ENCODE results near the gene C1QTNF3.

C1QTNF3 gene

GRCh38 chr5:34061993-34062392, 19.0 kb upstream of the C1QTNF3 start:
- TF ChIP-seq, protein P1, sequence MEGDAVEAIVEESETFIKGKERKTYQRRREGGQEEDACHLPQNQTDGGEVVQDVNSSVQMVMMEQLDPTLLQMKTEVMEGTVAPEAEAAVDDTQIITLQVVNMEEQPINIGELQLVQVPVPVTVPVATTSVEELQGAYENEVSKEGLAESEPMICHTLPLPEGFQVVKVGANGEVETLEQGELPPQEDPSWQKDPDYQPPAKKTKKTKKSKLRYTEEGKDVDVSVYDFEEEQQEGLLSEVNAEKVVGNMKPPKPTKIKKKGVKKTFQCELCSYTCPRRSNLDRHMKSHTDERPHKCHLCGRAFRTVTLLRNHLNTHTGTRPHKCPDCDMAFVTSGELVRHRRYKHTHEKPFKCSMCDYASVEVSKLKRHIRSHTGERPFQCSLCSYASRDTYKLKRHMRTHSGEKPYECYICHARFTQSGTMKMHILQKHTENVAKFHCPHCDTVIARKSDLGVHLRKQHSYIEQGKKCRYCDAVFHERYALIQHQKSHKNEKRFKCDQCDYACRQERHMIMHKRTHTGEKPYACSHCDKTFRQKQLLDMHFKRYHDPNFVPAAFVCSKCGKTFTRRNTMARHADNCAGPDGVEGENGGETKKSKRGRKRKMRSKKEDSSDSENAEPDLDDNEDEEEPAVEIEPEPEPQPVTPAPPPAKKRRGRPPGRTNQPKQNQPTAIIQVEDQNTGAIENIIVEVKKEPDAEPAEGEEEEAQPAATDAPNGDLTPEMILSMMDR (conservative IDR thresholded peaks at IDR 0.05), result no peak
- no peak for TF ChIP-seq ZFX (IDR thresholded peaks at IDR 0.05)
- no peak overlapping the region for H3K27ac ChIP-seq

GRCh38 chr5:34059977-34060376, 17.0 kb upstream of the C1QTNF3 start:
- no peak overlapping the region for H3K27ac ChIP-seq
- TF ChIP-seq ZFX (IDR thresholded peaks at IDR 0.05), result no peak
- TF ChIP-seq, protein P1 (conservative IDR thresholded peaks at IDR 0.05), result no peak

- TF ChIP-seq, protein P1 (conservative IDR thresholded peaks at IDR 0.05), result no peak
- TF ChIP-seq ZFX (IDR thresholded peaks at IDR 0.05), result no peak
- peak overlapping the region; percentile 12; the same call in 1 of the 2 replicates for H3K27ac ChIP-seq
Observed at GRCh38 chr5:34058532-34058931, 15.5 kb upstream of the C1QTNF3 start.

DNA sequence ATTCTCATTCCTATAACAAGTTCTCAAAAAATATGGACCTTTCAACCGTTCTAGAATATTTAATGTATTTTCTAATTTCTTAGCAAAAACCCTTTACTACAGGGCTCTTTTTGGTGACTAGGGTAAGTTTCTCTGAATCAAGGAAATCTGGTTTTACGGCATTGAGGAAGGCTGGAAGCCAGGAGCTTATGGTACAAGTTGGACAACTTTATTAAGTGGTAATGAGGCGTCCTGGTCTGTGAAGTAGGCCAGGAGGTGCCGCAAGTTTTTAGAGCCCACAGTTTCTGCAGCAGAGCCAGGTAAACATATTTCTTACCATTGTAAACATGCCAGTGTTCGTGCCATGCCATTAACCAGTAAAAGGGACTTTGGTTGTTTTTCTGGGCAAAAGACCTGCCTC, 14.6 kb upstream of the C1QTNF3 start:
- TF ChIP-seq ZFX (IDR thresholded peaks at IDR 0.05), result no peak
- TF ChIP-seq, protein P1 (conservative IDR thresholded peaks at IDR 0.05), result no peak

GRCh38 chr5:34057118-34057517, 14.1 kb upstream of the C1QTNF3 start:
- TF ChIP-seq ZFX (IDR thresholded peaks at IDR 0.05), result no peak
- TF ChIP-seq, protein P1 (conservative IDR thresholded peaks at IDR 0.05), result no peak
- no peak overlapping the region for H3K27ac ChIP-seq

More for the DNA sequence above, 14.6 kb upstream of the C1QTNF3 start:
- peak overlapping the region; percentile 12; the same call in 1 of the 2 replicates for H3K27ac ChIP-seq

DNA sequence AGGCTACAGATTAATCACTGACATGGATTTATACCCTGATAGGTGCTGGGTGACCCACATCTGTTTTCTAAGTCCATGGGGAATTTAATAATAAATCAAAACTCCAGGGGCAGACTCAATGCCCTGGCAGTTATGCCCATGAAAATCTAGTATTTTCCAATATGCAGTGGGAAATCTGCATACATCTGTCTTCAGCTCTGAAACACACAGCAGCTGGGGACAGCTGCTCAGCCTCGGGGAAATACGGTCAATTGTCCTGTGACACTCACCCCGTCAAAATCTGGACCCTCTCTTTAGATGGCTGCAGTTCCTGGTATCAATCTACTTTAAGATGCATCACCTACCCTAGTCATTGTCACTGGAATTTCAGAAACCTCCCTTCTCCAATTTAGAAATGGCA, 12.7 kb upstream of the C1QTNF3 start:
- no peak for TF ChIP-seq ZFX (IDR thresholded peaks at IDR 0.05)
- TF ChIP-seq, protein P1 (conservative IDR thresholded peaks at IDR 0.05), result no peak
- no peak overlapping the region for H3K27ac ChIP-seq

- no peak overlapping the region for H3K27ac ChIP-seq
- no peak for TF ChIP-seq ZFX (IDR thresholded peaks at IDR 0.05)
- TF ChIP-seq, protein P1 (conservative IDR thresholded peaks at IDR 0.05), result no peak
Observed at GRCh38 chr5:34054400-34054729, 11.4 kb upstream of the C1QTNF3 start.

Data from C4-2B (cell line).